GM21717 (cell line): Measurements from ENCODE around the gene NEDD4L.
"Not testable (repeated sequence)": the region's sequence is repeated elsewhere in the genome, so short reads cannot be mapped to it uniquely, and the experiment has no call there.

Experiments
- ATAC-seq: cut with Tn5 transposase; IDR thresholded peaks from one replicate; pipeline ENCODE4 v1.9.1; 2021; ENCODE audit warnings: mild to moderate bottlenecking, moderate library complexity; ENCODE audit not compliant: unreplicated experiment

NEDD4L gene

GRCh38 chr18:58432050-58432727, 388.2 kb downstream of the NEDD4L start:
- ATAC-seq = no peak

GRCh38 chr18:58435221-58436005, 391.4 kb downstream of the NEDD4L start:
- ATAC-seq = not testable (repeated sequence)

DNA sequence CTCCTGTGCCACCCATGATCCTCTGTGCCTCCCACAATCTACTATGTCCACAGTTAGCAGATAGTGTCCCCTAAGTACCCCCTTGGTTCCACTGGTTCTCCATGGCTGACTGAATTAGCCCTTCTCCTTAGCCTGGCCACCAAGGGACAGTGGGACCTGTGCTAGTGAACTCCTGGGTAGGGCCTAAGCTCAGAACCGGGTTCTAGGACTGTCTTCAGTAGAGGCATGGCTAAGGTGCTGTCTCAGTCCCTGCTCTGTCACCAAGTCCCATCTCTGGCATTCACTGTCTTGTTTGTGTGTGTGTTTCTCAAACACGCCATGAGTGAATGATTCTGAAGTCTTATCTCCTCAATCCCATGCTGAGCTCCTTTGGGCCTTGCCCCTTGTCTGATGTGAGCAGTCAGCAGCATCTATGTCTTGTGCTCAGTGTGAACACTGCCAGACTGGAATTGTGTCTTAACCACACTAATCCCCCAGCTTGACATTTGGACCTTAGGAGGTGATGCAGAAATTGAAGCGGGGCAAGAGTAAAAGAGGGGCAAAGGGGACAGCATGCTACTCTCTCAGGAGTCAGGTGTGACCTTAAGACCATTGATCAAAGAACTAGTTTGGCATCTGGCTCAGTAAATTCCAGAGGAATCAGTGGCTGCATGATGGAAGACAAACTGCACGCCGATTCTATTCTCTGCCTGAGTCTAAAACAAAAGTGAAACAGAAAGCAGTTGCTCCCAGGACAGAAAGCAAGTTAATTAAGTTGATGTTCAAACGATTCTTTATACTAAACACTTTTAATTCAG, 394.3 kb downstream of the NEDD4L start:
- no peak for ATAC-seq

DNA sequence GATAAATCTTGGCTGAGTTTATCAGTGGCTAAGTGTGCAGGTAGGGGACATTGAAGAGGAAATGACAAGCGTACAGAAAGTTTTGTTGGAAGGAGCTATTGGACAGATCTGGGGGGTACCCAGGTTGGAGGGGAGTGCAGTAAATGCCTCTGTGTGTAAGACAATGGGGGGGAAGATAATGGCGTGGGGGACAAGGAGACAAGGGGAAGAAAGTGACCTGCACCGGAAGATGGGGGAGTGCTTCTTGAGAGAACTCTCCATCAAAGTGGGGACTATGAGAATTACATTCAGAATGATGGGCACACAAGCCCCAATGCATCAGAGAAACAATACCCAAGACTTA, 394.9 kb downstream of the NEDD4L start:
- ATAC-seq = no peak

DNA sequence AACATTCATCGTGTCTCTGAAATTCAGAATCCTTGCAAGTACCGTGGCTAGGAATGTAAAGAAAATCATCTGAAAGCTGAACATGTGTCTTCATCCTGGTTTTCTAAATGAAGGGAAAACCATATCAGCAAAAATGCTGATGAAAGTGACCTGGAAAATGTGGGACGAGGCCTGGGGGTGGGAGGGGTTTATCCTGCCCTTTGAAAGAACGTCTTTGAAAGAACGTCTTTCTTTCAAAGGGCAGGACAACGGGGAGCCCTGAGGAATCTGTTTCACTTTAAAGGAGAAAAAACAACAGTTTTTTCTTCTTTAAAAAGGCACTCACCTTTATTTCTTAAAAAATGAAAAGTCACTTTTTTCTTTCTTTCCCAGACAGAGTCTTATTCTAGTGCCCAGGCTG, 399.6 kb downstream of the NEDD4L start:
- no peak for ATAC-seq

DNA sequence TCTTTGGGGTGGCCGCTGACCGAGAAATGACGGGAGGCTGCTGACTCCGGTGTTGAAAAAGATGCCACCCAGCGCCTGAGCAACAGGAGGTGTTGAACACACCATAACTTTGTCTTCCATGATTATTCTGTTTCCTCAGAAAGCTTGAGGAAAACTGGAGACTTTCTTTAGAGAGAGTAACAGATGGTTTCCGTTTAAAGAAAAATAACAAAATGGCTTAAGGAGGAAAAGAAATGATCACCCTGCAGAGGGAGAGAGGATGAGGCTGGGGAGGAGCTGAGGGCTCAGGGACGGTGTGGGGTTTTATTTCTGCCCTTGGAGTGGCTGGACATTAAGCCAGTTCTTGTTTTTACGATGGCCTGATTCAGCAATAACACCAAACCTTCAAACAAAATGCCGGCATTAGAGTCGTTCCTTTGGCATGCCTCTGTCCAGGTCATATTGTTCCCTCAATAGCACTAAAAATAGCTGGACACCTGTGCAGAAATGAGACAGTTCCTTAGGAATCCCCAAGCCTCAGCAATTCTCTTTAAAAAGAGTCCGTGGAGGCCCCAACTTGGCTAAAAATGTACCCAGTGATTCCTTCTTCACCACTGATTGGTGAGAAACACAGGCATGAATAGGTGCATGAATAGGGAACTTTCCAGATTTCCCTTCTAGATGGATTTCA, 402.5 kb downstream of the NEDD4L start:
- no peak for ATAC-seq

DNA sequence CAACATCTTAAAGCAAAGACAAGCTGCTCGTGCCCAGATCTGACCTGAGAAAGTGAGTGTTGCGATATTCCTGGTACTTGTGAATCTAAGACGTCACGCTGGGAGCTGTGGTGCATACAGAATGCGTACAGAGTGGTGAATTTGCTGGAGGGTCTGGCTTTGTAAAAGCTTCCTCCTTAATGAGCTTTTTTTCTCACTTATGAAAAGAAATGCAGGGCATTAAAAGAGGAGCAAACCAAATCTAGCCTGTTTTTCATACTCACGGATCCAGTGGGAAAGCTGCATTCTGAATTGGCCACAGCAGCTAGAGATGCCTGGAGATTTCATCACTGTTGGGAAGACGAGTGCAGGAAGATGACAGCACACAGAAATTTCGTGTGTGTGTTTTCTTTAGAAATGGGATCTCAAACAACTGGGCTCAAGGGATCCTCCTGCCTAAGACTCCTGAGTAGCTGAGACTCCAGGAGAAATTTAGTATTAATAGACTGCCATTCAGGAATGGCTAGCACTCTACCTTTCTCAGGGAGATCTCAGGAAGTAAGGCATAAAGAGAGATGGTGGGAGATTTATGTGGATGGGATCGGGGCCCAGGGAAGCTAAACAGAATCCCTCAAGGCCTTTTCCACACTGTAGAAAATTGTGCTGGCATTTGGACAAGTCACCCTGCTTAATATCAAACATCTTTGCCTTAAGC, 403.5 kb downstream of the NEDD4L start:
- no peak for ATAC-seq

DNA sequence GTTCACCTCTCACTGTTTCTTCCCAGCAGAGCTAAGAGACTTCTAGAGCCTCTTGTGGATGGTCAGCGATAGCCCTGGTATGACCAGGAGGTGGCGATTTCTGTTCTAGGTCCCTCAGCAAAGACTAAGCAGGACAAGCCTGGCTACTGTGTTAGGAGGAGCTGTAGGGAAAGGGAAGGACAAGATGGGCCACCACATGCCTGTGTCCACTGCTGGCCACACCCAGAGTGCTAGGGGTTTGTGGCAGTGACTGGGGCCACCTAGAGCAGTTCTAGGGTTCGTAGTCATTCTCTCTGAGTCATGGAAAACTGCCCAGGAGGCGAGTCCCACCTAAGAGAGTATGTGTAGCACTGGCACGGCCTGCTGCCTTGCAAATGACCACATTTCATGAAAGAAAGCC, 405.4 kb downstream of the NEDD4L start:
- ATAC-seq = no peak
